Naive B cell (primary cell): Measurements from ENCODE around the gene NGEF. TPM values are rescaled to one million over a fixed set of nuclear protein-coding genes. Genes with fewer than 3 reads are reported as not detected.

Source experiments
- ATAC-seq, 2 donors: fragments of 150-1000 bp; cut with Tn5 transposase; 2 replicates each; pipeline ENCODE4 v1.10.0; 2021; ENCODE audit warnings: low read depth in 2 of 2, mild to moderate bottlenecking in 2 of 2, moderate library complexity in 2 of 2
- DNase-seq: peaks from one replicate; pipeline ENCODE4 v3.0.0; 2022
- H3K27ac Mint-ChIP-seq, 6 donors: one replicate each; pipeline ENCODE4 v1.8.0; 2020 to 2022; ENCODE audit warnings: mild to moderate bottlenecking in 6 of 6, mixed read lengths in 6 of 6, moderate library complexity in 5 of 6, inconsistent platforms in 2 of 6
- H3K27me3 Mint-ChIP-seq, 3 donors: one replicate each; pipeline ENCODE4 v1.8.0; 2021 to 2022; ENCODE audit warnings: mixed read lengths in 3 of 3, mild to moderate bottlenecking in 1 of 3
- H3K36me3 Mint-ChIP-seq, 2 donors: one replicate each; pipeline ENCODE4 v1.8.0; 2020 to 2022; ENCODE audit warnings: mixed read lengths in 2 of 2, inconsistent platforms in 1 of 2, mild to moderate bottlenecking in 1 of 2
- H3K4me1 Mint-ChIP-seq, 3 donors: one replicate each; pipeline ENCODE4 v1.8.0; 2020 to 2022; ENCODE audit warnings: mixed read lengths in 3 of 3, inconsistent platforms in 1 of 3, mild to moderate bottlenecking in 1 of 3, moderate library complexity in 1 of 3
- H3K4me3 Mint-ChIP-seq, 8 donors: one replicate each; pipeline ENCODE4 v1.8.0; 2020 to 2022; ENCODE audit warnings: mild to moderate bottlenecking in 8 of 8, mixed read lengths in 8 of 8, moderate library complexity in 8 of 8, inconsistent platforms in 2 of 8
- H3K9me3 Mint-ChIP-seq, 7 donors: one replicate each; pipeline ENCODE4 v1.8.0; 2020 to 2022; ENCODE audit warnings: mixed read lengths in 7 of 7, mild to moderate bottlenecking in 5 of 7, inconsistent platforms in 2 of 7, moderate library complexity in 1 of 7
- polyA plus RNA-seq, 6 donors: library from polyadenylated mRNA; unstranded; fragments of 300-500 nt; fragmentation: Illumina TruSeq; gene quantifications; one replicate each; pipeline ENCODE4 v1.2.3, GENCODE V29; 2021; ENCODE audit warnings: low read depth in 6 of 6

Gene NGEF
- polyA plus RNA-seq, 6 donors from 2014 or later = 0.74 TPM; not detected in 5

GRCh38 chr2:232886632-232887031 lies 126.4 kb downstream of the NGEF start:
- Mint-ChIP-seq H3K9me3 (peaks cover 0 to 1% (median 0%) of the 10 kb centered on the region in 7 donors), H3K27ac (no peak overlapping the region), H3K36me3 (no peaks in the 10 kb centered on the region), H3K4me3 (no peak overlapping the region), H3K27me3 (peaks cover 4 to 31% (median 23%) of the 10 kb centered on the region in 3 donors), H3K4me1 (peaks cover 6 to 8% (median 7%) of the 10 kb centered on the region in 3 donors)
- no peak for DNase-seq
- ATAC-seq = no peak

GRCh38 chr2:232886176-232886575 lies 126.9 kb downstream of the NGEF start:
- Mint-ChIP-seq H3K4me3 (no peak overlapping the region), H3K9me3 (peaks cover 0 to 1% (median 0%) of the 10 kb centered on the region in 7 donors), H3K27me3 (peaks cover 4 to 28% (median 21%) of the 10 kb centered on the region in 3 donors), H3K36me3 (no peaks in the 10 kb centered on the region), H3K27ac (peak overlapping the region in 1 of 6 donors; percentile 1), H3K4me1 (peaks cover 6 to 8% (median 7%) of the 10 kb centered on the region in 3 donors)
- ATAC-seq = no peak
- no peak for DNase-seq

DNA sequence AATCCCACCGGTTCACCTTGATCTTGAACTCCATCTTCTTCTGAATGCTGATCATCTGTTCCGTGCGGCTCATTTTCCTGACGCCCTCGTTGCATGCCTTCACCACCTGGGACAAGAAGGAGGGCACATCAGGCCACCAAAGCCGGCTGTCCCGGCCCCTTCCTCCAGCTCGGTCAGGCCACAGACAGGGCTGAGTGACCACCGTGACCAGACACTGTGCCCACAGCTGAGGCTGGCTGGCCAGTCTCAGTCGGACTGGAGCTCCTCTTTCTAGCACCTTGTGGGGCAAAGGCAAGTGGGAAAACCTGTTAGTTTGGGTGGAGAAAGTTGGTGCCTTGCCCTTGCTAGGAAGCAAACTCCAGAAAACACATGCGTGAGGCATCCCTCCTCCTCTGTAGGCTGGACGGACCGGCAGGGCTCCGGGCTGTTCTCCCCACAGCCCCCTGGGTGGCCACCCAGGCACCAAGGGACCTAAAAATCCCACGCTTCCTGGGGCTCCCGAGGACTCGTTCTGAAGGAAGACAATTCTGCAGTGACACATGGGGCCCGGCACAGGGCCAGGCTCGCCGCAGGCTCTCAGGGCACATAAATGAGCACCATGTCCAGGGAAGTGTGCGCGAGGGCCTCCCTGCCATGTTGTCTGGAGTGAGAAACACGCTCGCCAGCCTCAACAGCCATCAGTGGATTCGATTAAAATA lies 127.6 kb downstream of the NGEF start:
- H3K4me1 Mint-ChIP-seq = peaks cover 0 to 2% (median 2%) of the 10 kb centered on the region in 3 donors
- ATAC-seq (no peak), DNase-seq (no peak)
- H3K27ac Mint-ChIP-seq = peak overlapping the region in 1 of 6 donors; percentile 52
- no peaks in the 10 kb centered on the region for H3K36me3 Mint-ChIP-seq
- no peak overlapping the region for H3K4me3 Mint-ChIP-seq
- H3K9me3 Mint-ChIP-seq = peaks cover 0 to 1% (median 0%) of the 10 kb centered on the region in 7 donors
- peaks cover 3 to 20% (median 13%) of the 10 kb centered on the region in 3 donors for H3K27me3 Mint-ChIP-seq

DNA sequence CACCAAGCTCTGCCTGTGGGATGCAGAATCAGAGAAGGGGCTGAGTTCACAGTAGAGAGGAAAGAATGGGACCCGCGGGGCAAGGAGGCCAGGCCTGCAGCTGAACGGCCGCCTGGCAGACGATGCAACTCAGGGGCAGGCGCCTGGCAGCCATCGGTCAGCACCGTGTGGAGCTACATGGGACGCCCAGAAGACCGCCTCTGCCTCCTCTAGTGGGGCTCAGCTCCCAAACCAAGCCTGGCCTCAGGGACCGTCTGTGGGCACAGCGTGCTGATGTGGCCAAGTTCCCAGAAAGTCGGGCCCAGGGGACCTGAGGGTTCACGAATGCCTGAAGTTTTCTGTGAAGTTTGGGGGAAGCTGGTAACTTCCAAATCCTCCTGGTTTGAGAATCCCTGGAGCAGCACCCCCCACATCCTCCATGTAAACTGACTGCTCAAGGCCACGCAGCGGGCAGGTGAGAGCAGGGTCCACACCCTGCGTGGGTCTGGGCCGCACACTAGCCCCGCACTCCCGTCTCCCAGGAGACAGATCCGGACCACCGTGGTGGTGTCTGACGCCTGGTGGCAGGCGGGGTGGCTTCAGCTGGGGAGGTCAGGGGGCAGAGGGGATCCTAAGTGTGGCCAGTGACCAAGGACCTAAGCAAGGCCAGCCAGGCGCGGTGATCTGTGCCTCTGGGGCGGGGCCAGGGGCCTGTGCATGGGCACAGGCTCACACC lies 128.3 kb downstream of the NGEF start:
- Mint-ChIP-seq H3K4me1 (no peaks in the 10 kb centered on the region), H3K27ac (no peak overlapping the region), H3K4me3 (peak overlapping the region in 1 of 8 donors; percentile 41), H3K36me3 (no peaks in the 10 kb centered on the region), H3K9me3 (peaks cover 0 to 1% (median 0%) of the 10 kb centered on the region in 7 donors), H3K27me3 (peaks cover 0 to 13% (median 6%) of the 10 kb centered on the region in 3 donors)
- DNase-seq (no peak), ATAC-seq (no peak)

GRCh38 chr2:232884001-232884421 lies 129.0 kb downstream of the NGEF start:
- no peaks in the 10 kb centered on the region for H3K4me1 Mint-ChIP-seq
- DNase-seq (no peak), ATAC-seq (no peak)
- peaks cover 0 to 1% (median 0%) of the 10 kb centered on the region in 7 donors for H3K9me3 Mint-ChIP-seq
- no peaks in the 10 kb centered on the region for H3K36me3 Mint-ChIP-seq
- H3K4me3 Mint-ChIP-seq = no peak overlapping the region
- H3K27ac Mint-ChIP-seq = peak overlapping the region in 1 of 6 donors; percentile 2
- H3K27me3 Mint-ChIP-seq = peaks cover 0 to 8% (median 6%) of the 10 kb centered on the region in 3 donors

DNA sequence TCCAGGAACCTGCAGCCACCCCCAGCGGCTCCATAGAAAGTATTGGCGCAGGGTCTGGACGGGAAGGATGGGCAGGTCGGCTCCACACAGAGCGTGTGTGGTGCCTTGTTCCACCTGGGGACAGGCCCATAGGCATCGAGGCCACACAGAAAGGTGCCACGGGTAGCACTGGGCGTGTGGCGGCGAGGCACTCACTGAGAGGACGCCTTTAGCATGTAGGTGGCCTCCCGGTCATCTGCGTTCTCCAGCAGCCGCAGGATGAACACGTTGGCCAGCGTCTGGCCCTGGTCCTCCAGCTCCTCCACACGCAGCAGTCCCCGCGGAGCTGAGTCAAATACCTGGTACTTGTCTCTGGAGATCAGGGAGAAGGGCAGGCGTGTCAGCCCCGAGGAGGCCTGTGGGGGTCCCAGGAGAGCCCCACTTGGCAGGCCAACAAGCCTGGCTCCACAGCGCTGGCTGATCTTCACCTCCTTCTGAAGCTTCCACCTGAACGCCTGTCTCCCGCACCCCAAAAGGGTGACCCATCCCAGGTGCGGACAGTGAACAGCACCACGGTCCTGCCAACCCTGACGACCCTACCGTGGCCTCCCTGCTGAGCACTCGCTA lies 129.8 kb downstream of the NGEF start:
- Mint-ChIP-seq H3K36me3 (no peaks in the 10 kb centered on the region), H3K27me3 (peaks cover 0 to 8% (median 6%) of the 10 kb centered on the region in 3 donors), H3K4me1 (no peaks in the 10 kb centered on the region), H3K9me3 (peaks cover 0 to 1% (median 0%) of the 10 kb centered on the region in 7 donors), H3K27ac (peak overlapping the region in 1 of 6 donors; percentile 26), H3K4me3 (no peak overlapping the region)
- DNase-seq (no peak), ATAC-seq (no peak)

DNA sequence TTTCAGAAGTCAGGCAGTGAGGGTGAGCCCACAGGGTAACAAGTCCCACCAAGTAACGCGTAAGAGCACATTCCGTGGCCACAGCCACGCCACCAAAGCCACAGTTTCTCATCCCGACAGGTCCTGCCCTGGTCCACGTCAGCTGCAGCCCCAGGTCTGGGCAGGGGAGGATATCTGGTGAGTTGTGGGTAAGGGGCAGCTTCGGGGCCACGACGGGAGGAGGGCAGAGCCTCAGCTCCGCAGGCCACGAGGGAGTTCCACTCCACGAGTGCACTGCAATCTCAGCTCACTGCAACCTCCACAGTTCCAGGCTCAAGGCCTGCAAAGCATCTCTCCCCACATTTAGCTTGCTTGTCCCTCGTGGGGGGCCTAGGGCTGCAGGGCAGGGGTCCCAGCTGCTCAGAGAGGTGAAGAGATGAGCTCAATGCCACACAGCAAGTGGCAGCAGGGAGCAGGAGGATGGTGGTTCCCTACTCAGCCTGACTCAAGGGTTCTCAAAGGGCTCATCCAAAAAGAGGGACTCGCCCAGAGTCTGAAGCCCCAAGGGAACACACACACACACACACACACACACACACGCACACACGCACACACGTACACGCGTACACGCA lies 130.4 kb downstream of the NGEF start:
- peaks cover 1 to 12% (median 12%) of the 10 kb centered on the region in 3 donors for H3K27me3 Mint-ChIP-seq
- peaks cover 0 to 1% (median 0%) of the 10 kb centered on the region in 7 donors for H3K9me3 Mint-ChIP-seq
- no peaks in the 10 kb centered on the region for H3K36me3 Mint-ChIP-seq
- DNase-seq (no peak), ATAC-seq (no peak)
- peak overlapping the region in 1 of 6 donors; percentile 52 for H3K27ac Mint-ChIP-seq
- no peaks in the 10 kb centered on the region for H3K4me1 Mint-ChIP-seq
- no peak overlapping the region for H3K4me3 Mint-ChIP-seq

GRCh38 chr2:232882085-232882484 lies 131.0 kb downstream of the NGEF start:
- ATAC-seq (no peak), DNase-seq (no peak)
- H3K9me3 Mint-ChIP-seq = peaks cover 0 to 1% (median 0%) of the 10 kb centered on the region in 7 donors
- H3K36me3 Mint-ChIP-seq = no peaks in the 10 kb centered on the region
- peaks cover 3 to 16% (median 15%) of the 10 kb centered on the region in 3 donors for H3K27me3 Mint-ChIP-seq
- no peak overlapping the region for H3K4me3 Mint-ChIP-seq
- no peaks in the 10 kb centered on the region for H3K4me1 Mint-ChIP-seq
- H3K27ac Mint-ChIP-seq = peak overlapping the region in 1 of 6 donors; percentile 52

DNA sequence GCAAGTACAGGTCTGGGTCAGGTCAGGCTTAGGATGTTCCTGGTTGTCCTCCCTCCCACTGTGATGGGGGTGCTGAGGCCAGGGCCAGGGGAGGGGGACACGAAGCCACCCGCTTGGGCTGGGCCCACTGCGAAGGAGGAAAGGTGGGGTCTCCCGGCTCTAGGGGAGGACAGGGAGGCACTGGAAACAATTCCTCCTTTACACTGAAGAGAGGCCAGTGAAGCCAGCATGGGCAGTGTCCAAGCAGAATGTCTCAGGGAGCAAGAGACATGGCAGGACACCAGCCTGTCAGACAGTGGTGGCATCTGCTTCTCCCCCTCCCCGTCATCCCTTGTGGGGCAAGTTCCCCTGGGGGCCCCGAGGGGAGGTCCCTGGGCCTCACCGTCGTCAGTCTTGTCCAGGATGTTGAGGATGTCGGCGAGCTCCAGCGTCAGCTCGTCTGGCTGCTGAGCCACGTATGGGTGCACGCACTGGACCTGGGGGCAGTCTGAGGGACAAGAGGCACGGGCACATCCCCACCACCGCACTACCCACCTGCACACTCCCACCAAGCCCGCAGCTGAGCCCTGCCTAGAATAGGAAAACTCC lies 132.2 kb downstream of the NGEF start:
- Mint-ChIP-seq H3K27ac (no peak overlapping the region), H3K27me3 (peaks cover 3 to 16% (median 9%) of the 10 kb centered on the region in 3 donors), H3K4me1 (peaks cover 0 to under 1% (median 0%) of the 10 kb centered on the region in 3 donors)

GRCh38 chr2:232879618-232880494 lies 133.2 kb downstream of the NGEF start:
- H3K4me3 Mint-ChIP-seq = peak overlapping the region in 2 of 8 donors; percentile 33 to 42
- H3K27me3 Mint-ChIP-seq = peaks cover 3 to 26% (median 17%) of the 10 kb centered on the region in 3 donors
- ATAC-seq (no peak), DNase-seq (no peak)
- peaks cover 0 to 1% (median 0%) of the 10 kb centered on the region in 7 donors for H3K9me3 Mint-ChIP-seq
- peaks cover 8 to 10% (median 9%) of the 10 kb centered on the region in 3 donors for H3K4me1 Mint-ChIP-seq
- peak overlapping the region in 1 of 6 donors; percentile 6 for H3K27ac Mint-ChIP-seq
- no peaks in the 10 kb centered on the region for H3K36me3 Mint-ChIP-seq

More for the DNA sequence above, 132.2 kb downstream of the NGEF start:
- DNase-seq (no peak), ATAC-seq (no peak)
- no peaks in the 10 kb centered on the region for H3K36me3 Mint-ChIP-seq
- peak overlapping the region in 1 of 8 donors; percentile 25 for H3K4me3 Mint-ChIP-seq
- H3K9me3 Mint-ChIP-seq = peaks cover 0 to 1% (median 0%) of the 10 kb centered on the region in 7 donors

DNA sequence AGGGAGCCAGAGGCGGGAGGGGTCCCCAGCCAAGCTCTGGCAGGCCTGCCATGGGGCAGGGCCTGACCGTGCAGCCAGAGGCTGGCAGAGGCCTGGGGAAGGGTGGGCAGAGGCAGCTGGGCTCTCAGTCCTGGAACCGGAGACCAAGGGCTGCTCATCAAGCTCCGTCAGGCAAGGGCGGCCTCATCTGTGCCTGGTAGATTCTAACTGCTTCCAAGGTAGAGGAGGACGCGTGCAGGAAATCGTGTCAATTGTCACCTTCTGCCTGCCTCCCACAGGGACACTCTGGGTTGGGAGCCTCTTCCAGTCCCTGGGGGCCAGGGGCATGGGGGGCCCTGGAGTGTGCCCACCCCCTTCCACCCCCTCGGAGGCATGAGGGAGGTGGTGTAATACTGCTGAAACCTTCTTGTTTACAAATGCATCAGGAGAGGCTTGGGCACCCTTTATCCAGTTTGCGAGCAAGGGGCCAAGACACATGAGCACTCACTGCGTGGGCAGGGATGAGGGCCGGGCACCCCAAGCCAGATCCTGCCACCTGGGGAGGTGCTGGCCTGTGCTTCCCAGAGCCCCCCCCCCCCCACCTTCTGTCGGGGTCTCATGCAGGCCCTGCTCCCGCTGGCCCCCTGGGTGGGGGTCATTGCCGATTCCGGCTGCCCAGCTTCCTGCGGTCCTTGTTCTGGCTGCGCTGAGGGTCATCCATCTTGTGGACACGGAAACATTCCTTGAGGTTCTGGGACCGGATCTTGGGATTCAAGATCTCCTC lies 134.0 kb downstream of the NGEF start:
- H3K4me1 Mint-ChIP-seq = peaks cover 8 to 16% (median 10%) of the 10 kb centered on the region in 3 donors
- H3K4me3 Mint-ChIP-seq = peak overlapping the region in 4 of 8 donors; percentile 9 to 35 (median 26)
- DNase-seq = no peak
- no peak for ATAC-seq
- no peak overlapping the region for H3K27ac Mint-ChIP-seq
- peaks cover 0 to 1% (median 0%) of the 10 kb centered on the region in 7 donors for H3K9me3 Mint-ChIP-seq
- H3K27me3 Mint-ChIP-seq = peaks cover 7 to 30% (median 19%) of the 10 kb centered on the region in 3 donors
- H3K36me3 Mint-ChIP-seq = no peaks in the 10 kb centered on the region
